Immature natural killer cell (primary cell): ENCODE results near the gene CCDC69. TPM values are rescaled to one million over a fixed set of nuclear protein-coding genes. Genes with fewer than 3 reads are reported as not detected.
A peak's percentile ranks its signal among the peaks of the same experiment; 100 is the strongest.

Experiments
- DNase-seq, 3 donors: peaks; one replicate each; pipeline ENCODE4 v3.0.0; 2022; ENCODE audit warnings: mixed read lengths in 1 of 3
- H3K27ac Mint-ChIP-seq, 6 donors: one replicate each; pipeline ENCODE4 v1.8.0; 2020; ENCODE audit warnings: mixed read lengths in 6 of 6, mild to moderate bottlenecking in 5 of 6, inconsistent platforms in 4 of 6, moderate library complexity in 3 of 6
- H3K27me3 Mint-ChIP-seq, 3 donors: one replicate each; pipeline ENCODE4 v1.8.0; 2020 to 2021; ENCODE audit warnings: low read depth in 3 of 3, mild to moderate bottlenecking in 3 of 3, mixed read lengths in 3 of 3, moderate library complexity in 3 of 3, inconsistent platforms in 1 of 3
- H3K36me3 Mint-ChIP-seq, 3 donors: one replicate each; pipeline ENCODE4 v1.8.0; 2020; ENCODE audit warnings: mixed read lengths in 3 of 3, inconsistent platforms in 2 of 3, mild to moderate bottlenecking in 2 of 3
- H3K4me1 Mint-ChIP-seq, 2 donors: one replicate each; pipeline ENCODE4 v1.8.0; 2020; ENCODE audit warnings: inconsistent platforms in 2 of 2, mild to moderate bottlenecking in 2 of 2, mixed read lengths in 2 of 2, moderate library complexity in 1 of 2
- H3K4me3 Mint-ChIP-seq, 5 donors: one replicate each; pipeline ENCODE4 v1.8.0; 2020; ENCODE audit warnings: mild to moderate bottlenecking in 5 of 5, mixed read lengths in 5 of 5, inconsistent platforms in 3 of 5, moderate library complexity in 3 of 5
- H3K9me3 Mint-ChIP-seq, 6 donors: one replicate each; pipeline ENCODE4 v1.8.0; 2020; ENCODE audit warnings: mild to moderate bottlenecking in 6 of 6, mixed read lengths in 6 of 6, inconsistent platforms in 4 of 6, moderate library complexity in 3 of 6
- polyA plus RNA-seq, 3 donors: library from polyadenylated mRNA; unstranded; fragments of 300-500 nt; fragmentation: Illumina TruSeq; gene quantifications; one replicate each; pipeline ENCODE4 v1.2.3, GENCODE V29; 2021

The CCDC69 gene
- polyA plus RNA-seq, 3 donors from 2014 or later = 88.1 to 256 (median 149) TPM

- peaks cover 0 to 7% (median 4%) of the 10 kb centered on the region in 6 donors for H3K9me3 Mint-ChIP-seq
- peak overlapping the region in 5 of 6 donors; percentile 32 to 82 (median 63) for H3K27ac Mint-ChIP-seq
- peak overlapping the region in 3 of 5 donors; percentile 6 to 30 (median 15) for H3K4me3 Mint-ChIP-seq
- peaks cover 59 to 93% of the 10 kb centered on the region in 2 donors for H3K4me1 Mint-ChIP-seq
- no peak for DNase-seq
- H3K27me3 Mint-ChIP-seq = peaks cover 3 to 8% (median 7%) of the 10 kb centered on the region in 3 donors
- H3K36me3 Mint-ChIP-seq = peaks cover 48 to 73% (median 72%) of the 10 kb centered on the region in 3 donors
Measured at GRCh38 chr5:151191661-151192060, 32.2 kb downstream of the CCDC69 start.

- Mint-ChIP-seq H3K4me1 (peaks cover 40 to 82% of the 10 kb centered on the region in 2 donors), H3K9me3 (peaks cover 0 to 7% (median 4%) of the 10 kb centered on the region in 6 donors), H3K36me3 (peaks cover 50 to 72% (median 68%) of the 10 kb centered on the region in 3 donors), H3K27ac (peak overlapping the region in 3 of 6 donors; percentile 19 to 36 (median 23)), H3K4me3 (no peak overlapping the region), H3K27me3 (peaks cover 0 to 6% (median 0%) of the 10 kb centered on the region in 3 donors)
- DNase-seq = no peak
Measured at GRCh38 chr5:151189151-151189550, 34.7 kb downstream of the CCDC69 start.

- no peak overlapping the region for H3K4me3 Mint-ChIP-seq
- peaks cover 0 to 7% (median 4%) of the 10 kb centered on the region in 6 donors for H3K9me3 Mint-ChIP-seq
- H3K4me1 Mint-ChIP-seq = peaks cover 23 to 56% of the 10 kb centered on the region in 2 donors
- peaks cover 48 to 65% (median 49%) of the 10 kb centered on the region in 3 donors for H3K36me3 Mint-ChIP-seq
- peaks cover 0 to 4% (median 0%) of the 10 kb centered on the region in 3 donors for H3K27me3 Mint-ChIP-seq
- no peak for DNase-seq
- H3K27ac Mint-ChIP-seq = peak overlapping the region; percentile 36 to 86 (median 59)
Measured at GRCh38 chr5:151186538-151186937, 37.4 kb downstream of the CCDC69 start.

- Mint-ChIP-seq H3K4me3 (no peak overlapping the region), H3K27ac (peak overlapping the region in 3 of 6 donors; percentile 46 to 77 (median 52)), H3K9me3 (peaks cover 0 to 7% (median 3%) of the 10 kb centered on the region in 6 donors), H3K4me1 (peaks cover 19 to 51% of the 10 kb centered on the region in 2 donors), H3K27me3 (peaks cover 0 to 4% (median 0%) of the 10 kb centered on the region in 3 donors), H3K36me3 (peaks cover 44 to 60% (median 44%) of the 10 kb centered on the region in 3 donors)
- DNase-seq = no peak
Measured at GRCh38 chr5:151186052-151186451, 37.8 kb downstream of the CCDC69 start.

- peaks cover 0 to 3% (median 0%) of the 10 kb centered on the region in 3 donors for H3K27me3 Mint-ChIP-seq
Measured at GRCh38 chr5:151184316-151185042, 39.4 kb downstream of the CCDC69 start.

GRCh38 chr5:151183456-151184245 is 40.2 kb downstream of the CCDC69 start:
- H3K27me3 Mint-ChIP-seq = peaks cover 0 to 3% (median 0%) of the 10 kb centered on the region in 3 donors
- no peak for DNase-seq
- H3K9me3 Mint-ChIP-seq = peaks cover 0 to under 1% (median 0%) of the 10 kb centered on the region in 6 donors
- peaks cover 7 to 27% of the 10 kb centered on the region in 2 donors for H3K4me1 Mint-ChIP-seq
- H3K4me3 Mint-ChIP-seq = no peak overlapping the region
- H3K27ac Mint-ChIP-seq = peak overlapping the region in 2 of 6 donors; percentile 53
- peaks cover 22 to 46% (median 27%) of the 10 kb centered on the region in 3 donors for H3K36me3 Mint-ChIP-seq

More at GRCh38 chr5:151184316-151185042, 39.4 kb downstream of the CCDC69 start:
- Mint-ChIP-seq H3K9me3 (peaks cover 0 to 7% (median 3%) of the 10 kb centered on the region in 6 donors), H3K4me1 (peaks cover 9 to 35% of the 10 kb centered on the region in 2 donors), H3K4me3 (no peak overlapping the region), H3K27ac (peak overlapping the region in 1 of 6 donors; percentile 32), H3K36me3 (peaks cover 30 to 51% (median 36%) of the 10 kb centered on the region in 3 donors)
- DNase-seq = no peak

- Mint-ChIP-seq H3K27me3 (peaks cover 0 to 3% (median 0%) of the 10 kb centered on the region in 3 donors), H3K9me3 (no peaks in the 10 kb centered on the region), H3K36me3 (peaks cover 21 to 46% (median 24%) of the 10 kb centered on the region in 3 donors), H3K27ac (peak overlapping the region in 1 of 6 donors; percentile 26), H3K4me3 (no peak overlapping the region), H3K4me1 (peaks cover 7 to 23% of the 10 kb centered on the region in 2 donors)
- DNase-seq = no peak
Measured at GRCh38 chr5:151182976-151183375, 40.9 kb downstream of the CCDC69 start.

GRCh38 chr5:151182524-151182900 is 41.4 kb downstream of the CCDC69 start:
- no peaks in the 10 kb centered on the region for H3K9me3 Mint-ChIP-seq
- H3K4me1 Mint-ChIP-seq = peaks cover 7 to 20% of the 10 kb centered on the region in 2 donors
- peak overlapping the region in 4 of 6 donors; percentile 28 to 78 (median 66) for H3K27ac Mint-ChIP-seq
- H3K4me3 Mint-ChIP-seq = no peak overlapping the region
- H3K36me3 Mint-ChIP-seq = peaks cover 20 to 41% (median 20%) of the 10 kb centered on the region in 3 donors
- peaks cover 0 to 3% (median 0%) of the 10 kb centered on the region in 3 donors for H3K27me3 Mint-ChIP-seq
- no peak for DNase-seq

GRCh38 chr5:151181818-151182523 is 41.9 kb downstream of the CCDC69 start:
- Mint-ChIP-seq H3K4me1 (peaks cover 6 to 17% of the 10 kb centered on the region in 2 donors), H3K36me3 (peaks cover 16 to 37% (median 18%) of the 10 kb centered on the region in 3 donors), H3K27ac (peak overlapping the region; percentile 24 to 78 (median 61))

GRCh38 chr5:151180291-151180690 is 43.6 kb downstream of the CCDC69 start:
- DNase-seq = no peak
- Mint-ChIP-seq H3K27me3 (no peaks in the 10 kb centered on the region), H3K9me3 (no peaks in the 10 kb centered on the region), H3K4me1 (peaks cover under 1% of the 10 kb centered on the region in 2 donors), H3K27ac (peak overlapping the region in 1 of 6 donors; percentile 69), H3K36me3 (peaks cover 7 to 22% (median 8%) of the 10 kb centered on the region in 3 donors), H3K4me3 (no peak overlapping the region)

More at GRCh38 chr5:151181818-151182523, 41.9 kb downstream of the CCDC69 start:
- Mint-ChIP-seq H3K27me3 (peaks cover 0 to 3% (median 0%) of the 10 kb centered on the region in 3 donors), H3K9me3 (no peaks in the 10 kb centered on the region), H3K4me3 (no peak overlapping the region)
- no peak for DNase-seq

- no peak for DNase-seq
- peaks cover 7 to 20% (median 8%) of the 10 kb centered on the region in 3 donors for H3K36me3 Mint-ChIP-seq
- H3K4me1 Mint-ChIP-seq = peaks cover 0 to 1% of the 10 kb centered on the region in 2 donors
- H3K4me3 Mint-ChIP-seq = no peak overlapping the region
- H3K9me3 Mint-ChIP-seq = no peaks in the 10 kb centered on the region
- no peaks in the 10 kb centered on the region for H3K27me3 Mint-ChIP-seq
- H3K27ac Mint-ChIP-seq = peak overlapping the region in 3 of 6 donors; percentile 10 to 72 (median 34)
Measured at GRCh38 chr5:151179489-151179840, 44.4 kb downstream of the CCDC69 start.

- H3K27me3 Mint-ChIP-seq = no peaks in the 10 kb centered on the region
- peaks cover 0 to 7% of the 10 kb centered on the region in 2 donors for H3K4me1 Mint-ChIP-seq
Measured at GRCh38 chr5:151178777-151179488, 45.0 kb downstream of the CCDC69 start.

More at GRCh38 chr5:151178777-151179488, 45.0 kb downstream of the CCDC69 start:
- H3K36me3 Mint-ChIP-seq = peaks cover 7 to 20% (median 8%) of the 10 kb centered on the region in 3 donors
- no peaks in the 10 kb centered on the region for H3K9me3 Mint-ChIP-seq
- H3K27ac Mint-ChIP-seq = peak overlapping the region in 5 of 6 donors; percentile 10 to 72 (median 34)
- no peak overlapping the region for H3K4me3 Mint-ChIP-seq
- no peak for DNase-seq
